ENCODE measurements around the gene NRBF2.
"Not testable (repeated sequence)": the region's sequence is repeated elsewhere in the genome, so short reads cannot be mapped to it uniquely, and the experiment has no call there.

The NRBF2 gene

GRCh38 chr10:63119041-63119440 lies 14.1 kb upstream of the NRBF2 start:
- no peak for DNase-seq

GRCh38 chr10:63120554-63120953 lies 12.6 kb upstream of the NRBF2 start:
- DNase-seq, result no peak

- DNase-seq, result no peak
These were observed 9.3 kb upstream of the NRBF2 start for GRCh38 chr10:63123727-63124362.

GRCh38 chr10:63125459-63125858 lies 7.7 kb upstream of the NRBF2 start:
- no peak for DNase-seq

GRCh38 chr10:63128443-63128842 lies 4.7 kb upstream of the NRBF2 start:
- no peak for DNase-seq

- no peak for DNase-seq
These were observed 3.2 kb upstream of the NRBF2 start for GRCh38 chr10:63129888-63130287.

GRCh38 chr10:63132651-63133055 lies 475 bp upstream of the NRBF2 start:
- no peak for DNase-seq

- DNase-seq, result no peak
These were observed 861 bp downstream of the NRBF2 start for GRCh38 chr10:63133821-63134557.

GRCh38 chr10:63137306-63137705 lies 4.2 kb downstream of the NRBF2 start:
- no peak for DNase-seq

GRCh38 chr10:63140077-63140476 lies 6.9 kb downstream of the NRBF2 start:
- no peak for DNase-seq

GRCh38 chr10:63142136-63142535 lies 9.0 kb downstream of the NRBF2 start:
- no peak for DNase-seq

GRCh38 chr10:63143987-63144386 lies 10.9 kb downstream of the NRBF2 start:
- DNase-seq, result no peak

- no peak for DNase-seq
These were observed 12.7 kb downstream of the NRBF2 start for GRCh38 chr10:63145782-63146181.

GRCh38 chr10:63146503-63146902 lies 13.4 kb downstream of the NRBF2 start:
- DNase-seq, result no peak

GRCh38 chr10:63150745-63151144 lies 17.6 kb downstream of the NRBF2 start:
- no peak for DNase-seq

- DNase-seq, result not testable (repeated sequence)
These were observed 20.9 kb downstream of the NRBF2 start for GRCh38 chr10:63153868-63154545.

- DNase-seq, result no peak
These were observed 21.6 kb downstream of the NRBF2 start for GRCh38 chr10:63154546-63155387.

GRCh38 chr10:63155388-63156020 lies 22.4 kb downstream of the NRBF2 start:
- no peak for DNase-seq

GRCh38 chr10:63156236-63156635 lies 23.1 kb downstream of the NRBF2 start:
- DNase-seq, result no peak

- peak; percentile 20 for DNase-seq
These were observed 24.9 kb downstream of the NRBF2 start for GRCh38 chr10:63157845-63158624.

GRCh38 chr10:63161592-63161991 lies 28.5 kb downstream of the NRBF2 start:
- no peak for DNase-seq

- DNase-seq, result no peak
These were observed 31.1 kb downstream of the NRBF2 start for GRCh38 chr10:63164166-63164623.
